SK-N-SH (cell line): Measurements from ENCODE around the gene C11orf54.

Experiments
- GABPA ChIP-seq: IDR thresholded peaks from 2 replicates; pipeline ENCODE4 v1.4.0; 2012; ENCODE audit warnings: low read depth, mild to moderate bottlenecking
- MEF2A ChIP-seq: IDR thresholded peaks from 2 replicates; pipeline ENCODE4 v1.4.0; 2012; ENCODE audit warnings: low read depth, borderline replicate concordance
- MXI1 ChIP-seq: IDR thresholded peaks from 2 replicates; pipeline ENCODE4 v1.6.1; 2012; ENCODE audit warnings: mild to moderate bottlenecking, low read depth, low read length, improper control_type of control experiment
- POLR2AphosphoS5 ChIP-seq: IDR thresholded peaks from 2 replicates; pipeline ENCODE4 v1.6.1; 2012; ENCODE audit warnings: low read depth, low read length
- RAD21 ChIP-seq: IDR thresholded peaks from 2 replicates; pipeline ENCODE4 v1.6.1; 2012; ENCODE audit warnings: mild to moderate bottlenecking, low read length
- SMC3 ChIP-seq: IDR thresholded peaks from 2 replicates; pipeline ENCODE4 v1.6.1; 2012; ENCODE audit warnings: low read depth, low read length, improper control_type of control experiment
- TCF12 ChIP-seq: IDR thresholded peaks from 2 replicates; pipeline ENCODE4 v1.4.0; 2012
- TF ChIP-seq, protein P1 (sequence below): fragments of 200-600 bp; sonication (generic); IDR thresholded peaks from 2 replicates; pipeline ENCODE4 v1.6.1; 2017; ENCODE audit warnings: antibody characterized with exemption, mild to moderate bottlenecking, moderate library complexity
- TF ChIP-seq, protein P2 (sequence below): IDR thresholded peaks from 2 replicates; pipeline ENCODE4 v1.4.0; 2012; ENCODE audit warnings: low read depth, borderline replicate concordance
- TF ChIP-seq, protein P3 (sequence below): fragments of 150-350 bp; IDR thresholded peaks from 2 replicates; pipeline ENCODE4 v1.6.1; 2017; ENCODE audit warnings: antibody characterized with exemption, low read length, low read depth, borderline replicate concordance
- TF ChIP-seq, protein P4 (sequence below): IDR thresholded peaks from 2 replicates; pipeline ENCODE4 v1.6.1; 2012; ENCODE audit warnings: mild to moderate bottlenecking, low read depth, low read length, moderate library complexity
- TF ChIP-seq, protein P5 (sequence below): IDR thresholded peaks from 2 replicates; pipeline ENCODE4 v1.4.0; 2012; ENCODE audit warnings: low read depth
- TF ChIP-seq, protein P6 (sequence below): IDR thresholded peaks from 2 replicates; pipeline ENCODE4 v1.4.0; 2012; ENCODE audit warnings: low read depth, borderline replicate concordance

DNA sequence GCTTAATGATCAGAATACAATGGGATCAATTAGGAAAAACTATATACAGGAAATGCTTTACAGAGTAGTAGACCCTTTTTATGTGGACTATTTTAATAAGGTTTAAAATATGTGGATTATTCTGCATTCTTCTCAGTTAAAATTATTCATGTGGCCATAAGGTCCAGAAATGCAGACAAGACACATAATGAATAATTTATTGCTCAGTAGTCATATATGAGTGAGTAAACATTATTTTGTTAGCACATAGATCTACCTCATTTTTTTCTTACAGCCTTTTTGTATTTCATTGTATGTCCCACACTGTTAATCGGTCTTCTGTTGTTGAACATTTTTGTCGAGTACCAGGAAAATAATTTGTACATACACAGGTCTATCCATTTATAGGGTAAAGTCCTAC is 63.4 kb downstream of the C11orf54 start:
- TF ChIP-seq MEF2A, result no peak
- TF ChIP-seq, protein P1, sequence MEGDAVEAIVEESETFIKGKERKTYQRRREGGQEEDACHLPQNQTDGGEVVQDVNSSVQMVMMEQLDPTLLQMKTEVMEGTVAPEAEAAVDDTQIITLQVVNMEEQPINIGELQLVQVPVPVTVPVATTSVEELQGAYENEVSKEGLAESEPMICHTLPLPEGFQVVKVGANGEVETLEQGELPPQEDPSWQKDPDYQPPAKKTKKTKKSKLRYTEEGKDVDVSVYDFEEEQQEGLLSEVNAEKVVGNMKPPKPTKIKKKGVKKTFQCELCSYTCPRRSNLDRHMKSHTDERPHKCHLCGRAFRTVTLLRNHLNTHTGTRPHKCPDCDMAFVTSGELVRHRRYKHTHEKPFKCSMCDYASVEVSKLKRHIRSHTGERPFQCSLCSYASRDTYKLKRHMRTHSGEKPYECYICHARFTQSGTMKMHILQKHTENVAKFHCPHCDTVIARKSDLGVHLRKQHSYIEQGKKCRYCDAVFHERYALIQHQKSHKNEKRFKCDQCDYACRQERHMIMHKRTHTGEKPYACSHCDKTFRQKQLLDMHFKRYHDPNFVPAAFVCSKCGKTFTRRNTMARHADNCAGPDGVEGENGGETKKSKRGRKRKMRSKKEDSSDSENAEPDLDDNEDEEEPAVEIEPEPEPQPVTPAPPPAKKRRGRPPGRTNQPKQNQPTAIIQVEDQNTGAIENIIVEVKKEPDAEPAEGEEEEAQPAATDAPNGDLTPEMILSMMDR, result no peak
- TF ChIP-seq, protein P2, sequence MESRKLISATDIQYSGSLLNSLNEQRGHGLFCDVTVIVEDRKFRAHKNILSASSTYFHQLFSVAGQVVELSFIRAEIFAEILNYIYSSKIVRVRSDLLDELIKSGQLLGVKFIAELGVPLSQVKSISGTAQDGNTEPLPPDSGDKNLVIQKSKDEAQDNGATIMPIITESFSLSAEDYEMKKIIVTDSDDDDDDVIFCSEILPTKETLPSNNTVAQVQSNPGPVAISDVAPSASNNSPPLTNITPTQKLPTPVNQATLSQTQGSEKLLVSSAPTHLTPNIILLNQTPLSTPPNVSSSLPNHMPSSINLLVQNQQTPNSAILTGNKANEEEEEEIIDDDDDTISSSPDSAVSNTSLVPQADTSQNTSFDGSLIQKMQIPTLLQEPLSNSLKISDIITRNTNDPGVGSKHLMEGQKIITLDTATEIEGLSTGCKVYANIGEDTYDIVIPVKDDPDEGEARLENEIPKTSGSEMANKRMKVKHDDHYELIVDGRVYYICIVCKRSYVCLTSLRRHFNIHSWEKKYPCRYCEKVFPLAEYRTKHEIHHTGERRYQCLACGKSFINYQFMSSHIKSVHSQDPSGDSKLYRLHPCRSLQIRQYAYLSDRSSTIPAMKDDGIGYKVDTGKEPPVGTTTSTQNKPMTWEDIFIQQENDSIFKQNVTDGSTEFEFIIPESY, result no peak
- no peak for TF ChIP-seq GABPA
- TF ChIP-seq, protein P3, sequence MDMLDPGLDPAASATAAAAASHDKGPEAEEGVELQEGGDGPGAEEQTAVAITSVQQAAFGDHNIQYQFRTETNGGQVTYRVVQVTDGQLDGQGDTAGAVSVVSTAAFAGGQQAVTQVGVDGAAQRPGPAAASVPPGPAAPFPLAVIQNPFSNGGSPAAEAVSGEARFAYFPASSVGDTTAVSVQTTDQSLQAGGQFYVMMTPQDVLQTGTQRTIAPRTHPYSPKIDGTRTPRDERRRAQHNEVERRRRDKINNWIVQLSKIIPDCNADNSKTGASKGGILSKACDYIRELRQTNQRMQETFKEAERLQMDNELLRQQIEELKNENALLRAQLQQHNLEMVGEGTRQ, result no peak
- TF ChIP-seq, protein P4, sequence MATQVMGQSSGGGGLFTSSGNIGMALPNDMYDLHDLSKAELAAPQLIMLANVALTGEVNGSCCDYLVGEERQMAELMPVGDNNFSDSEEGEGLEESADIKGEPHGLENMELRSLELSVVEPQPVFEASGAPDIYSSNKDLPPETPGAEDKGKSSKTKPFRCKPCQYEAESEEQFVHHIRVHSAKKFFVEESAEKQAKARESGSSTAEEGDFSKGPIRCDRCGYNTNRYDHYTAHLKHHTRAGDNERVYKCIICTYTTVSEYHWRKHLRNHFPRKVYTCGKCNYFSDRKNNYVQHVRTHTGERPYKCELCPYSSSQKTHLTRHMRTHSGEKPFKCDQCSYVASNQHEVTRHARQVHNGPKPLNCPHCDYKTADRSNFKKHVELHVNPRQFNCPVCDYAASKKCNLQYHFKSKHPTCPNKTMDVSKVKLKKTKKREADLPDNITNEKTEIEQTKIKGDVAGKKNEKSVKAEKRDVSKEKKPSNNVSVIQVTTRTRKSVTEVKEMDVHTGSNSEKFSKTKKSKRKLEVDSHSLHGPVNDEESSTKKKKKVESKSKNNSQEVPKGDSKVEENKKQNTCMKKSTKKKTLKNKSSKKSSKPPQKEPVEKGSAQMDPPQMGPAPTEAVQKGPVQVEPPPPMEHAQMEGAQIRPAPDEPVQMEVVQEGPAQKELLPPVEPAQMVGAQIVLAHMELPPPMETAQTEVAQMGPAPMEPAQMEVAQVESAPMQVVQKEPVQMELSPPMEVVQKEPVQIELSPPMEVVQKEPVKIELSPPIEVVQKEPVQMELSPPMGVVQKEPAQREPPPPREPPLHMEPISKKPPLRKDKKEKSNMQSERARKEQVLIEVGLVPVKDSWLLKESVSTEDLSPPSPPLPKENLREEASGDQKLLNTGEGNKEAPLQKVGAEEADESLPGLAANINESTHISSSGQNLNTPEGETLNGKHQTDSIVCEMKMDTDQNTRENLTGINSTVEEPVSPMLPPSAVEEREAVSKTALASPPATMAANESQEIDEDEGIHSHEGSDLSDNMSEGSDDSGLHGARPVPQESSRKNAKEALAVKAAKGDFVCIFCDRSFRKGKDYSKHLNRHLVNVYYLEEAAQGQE, result no peak
- TF ChIP-seq, protein P5, sequence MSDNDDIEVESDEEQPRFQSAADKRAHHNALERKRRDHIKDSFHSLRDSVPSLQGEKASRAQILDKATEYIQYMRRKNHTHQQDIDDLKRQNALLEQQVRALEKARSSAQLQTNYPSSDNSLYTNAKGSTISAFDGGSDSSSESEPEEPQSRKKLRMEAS, result no peak
- no peak for TF ChIP-seq RAD21
- TF ChIP-seq, protein P6, sequence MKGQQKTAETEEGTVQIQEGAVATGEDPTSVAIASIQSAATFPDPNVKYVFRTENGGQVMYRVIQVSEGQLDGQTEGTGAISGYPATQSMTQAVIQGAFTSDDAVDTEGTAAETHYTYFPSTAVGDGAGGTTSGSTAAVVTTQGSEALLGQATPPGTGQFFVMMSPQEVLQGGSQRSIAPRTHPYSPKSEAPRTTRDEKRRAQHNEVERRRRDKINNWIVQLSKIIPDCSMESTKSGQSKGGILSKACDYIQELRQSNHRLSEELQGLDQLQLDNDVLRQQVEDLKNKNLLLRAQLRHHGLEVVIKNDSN, result no peak
- TF ChIP-seq POLR2AphosphoS5, result no peak
- TF ChIP-seq MXI1, result no peak
- no peak for TF ChIP-seq TCF12
- TF ChIP-seq SMC3, result no peak
